GF-D8 (cell line): Measurements from ENCODE around the gene LYVE1.
"Not testable (repeated sequence)": the region's sequence is repeated elsewhere in the genome, so short reads cannot be mapped to it uniquely, and the experiment has no call there.

Source experiments
- DNase-seq: peaks from one replicate; lab custom pipeline; 2025; lab: John Stamatoyannopoulos, UW

The LYVE1 gene, protein sequence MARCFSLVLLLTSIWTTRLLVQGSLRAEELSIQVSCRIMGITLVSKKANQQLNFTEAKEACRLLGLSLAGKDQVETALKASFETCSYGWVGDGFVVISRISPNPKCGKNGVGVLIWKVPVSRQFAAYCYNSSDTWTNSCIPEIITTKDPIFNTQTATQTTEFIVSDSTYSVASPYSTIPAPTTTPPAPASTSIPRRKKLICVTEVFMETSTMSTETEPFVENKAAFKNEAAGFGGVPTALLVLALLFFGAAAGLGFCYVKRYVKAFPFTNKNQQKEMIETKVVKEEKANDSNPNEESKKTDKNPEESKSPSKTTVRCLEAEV

GRCh38 chr11:10568486-10568941 lies at the start of gene LYVE1:
LYVE1 (minus strand) TSS chr11:10568665; CDS start chr11:10568532, 133 bp downstream.
- no peak for DNase-seq

- DNase-seq: no peak
Observed at GRCh38 chr11:10617551-10617950, 49.1 kb upstream of the LYVE1 start.

DNA sequence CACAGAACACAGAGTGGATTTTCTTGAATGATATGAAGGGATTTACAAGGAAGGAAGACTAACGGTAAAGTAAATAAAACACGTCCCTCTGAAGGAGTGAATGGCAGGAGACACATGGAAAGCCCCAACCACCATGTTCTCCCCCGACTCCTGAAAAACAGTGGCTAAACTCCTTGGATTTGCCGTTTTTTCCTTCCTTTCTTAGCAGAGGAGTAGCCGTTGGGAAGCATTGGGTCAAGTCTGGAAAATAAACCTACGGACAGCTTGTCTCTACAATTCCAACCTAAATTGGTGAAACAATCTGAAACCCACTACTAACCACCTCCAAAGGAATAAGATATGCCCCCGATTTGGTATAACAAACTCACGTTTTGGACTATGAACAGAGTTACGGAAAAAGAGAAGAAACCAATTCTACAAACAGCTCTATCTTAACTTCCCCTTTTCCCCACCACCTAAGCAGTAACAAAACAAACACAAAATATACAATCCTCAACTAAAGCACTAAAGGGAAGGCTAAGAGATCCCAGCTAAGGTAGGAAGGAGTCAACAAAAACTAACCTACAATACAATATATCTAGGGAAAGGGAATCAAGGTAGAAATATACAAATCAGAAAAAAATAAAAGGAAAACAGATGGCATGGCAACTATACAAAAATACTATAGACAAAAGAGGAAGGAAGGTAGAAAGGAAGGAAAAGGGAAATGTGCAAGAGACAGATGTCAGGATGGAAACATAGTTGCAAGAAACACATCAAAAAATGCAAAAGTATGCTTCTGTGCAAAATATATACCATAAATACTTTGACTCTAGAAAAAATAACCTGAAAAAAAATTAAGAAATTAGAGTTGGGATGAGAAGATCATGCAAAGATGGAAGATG lies 43.8 kb upstream of the LYVE1 start:
- DNase-seq: peak; percentile 52

DNA sequence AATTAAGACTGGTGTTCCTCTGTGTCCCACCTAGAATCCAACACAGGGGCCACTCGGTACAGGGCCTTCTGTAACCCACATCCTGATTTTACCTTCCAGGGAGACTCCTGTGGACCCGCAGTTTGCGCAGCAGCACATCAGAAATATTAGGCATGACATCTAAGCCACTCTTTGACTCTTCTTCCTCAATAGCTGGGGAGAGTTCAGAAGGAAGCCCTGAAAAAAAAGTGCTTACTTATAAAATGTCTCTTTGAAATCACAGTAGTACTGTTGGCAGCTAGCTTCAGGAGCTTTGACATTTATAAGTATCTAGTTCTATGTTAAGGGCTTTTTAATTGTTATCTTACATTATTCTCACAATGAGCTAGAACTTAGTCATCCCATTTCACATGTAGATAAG lies 41.2 kb upstream of the LYVE1 start:
- no peak for DNase-seq

GRCh38 chr11:10608584-10608983 lies 40.1 kb upstream of the LYVE1 start:
- DNase-seq: no peak

GRCh38 chr11:10607462-10608132 lies 39.1 kb upstream of the LYVE1 start:
- DNase-seq: no peak

GRCh38 chr11:10606536-10607208 lies 38.2 kb upstream of the LYVE1 start:
- peak; percentile 49 for DNase-seq

- peak; percentile 3 for DNase-seq
Observed at GRCh38 chr11:10605941-10606381, 37.5 kb upstream of the LYVE1 start.

DNA sequence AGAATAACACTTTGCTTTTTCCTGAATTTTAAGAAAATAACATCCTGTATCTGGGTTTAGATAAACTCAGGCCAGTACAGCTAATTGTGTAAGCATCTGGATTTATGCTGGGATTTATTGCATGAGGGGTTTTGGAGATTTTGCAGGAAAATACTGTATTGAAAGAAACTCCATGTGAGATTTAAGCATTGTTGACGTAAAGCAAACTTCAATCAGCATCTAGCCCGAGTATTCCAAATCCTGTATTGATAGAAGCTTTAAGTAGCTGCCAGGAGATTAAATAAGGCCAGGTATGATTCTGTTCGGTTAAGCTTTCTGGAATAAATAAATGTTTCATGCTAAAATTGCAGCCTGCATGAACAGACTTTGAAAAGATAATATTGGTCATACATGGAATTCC lies 36.3 kb upstream of the LYVE1 start:
- no peak for DNase-seq

- peak; percentile 2 for DNase-seq
Observed at GRCh38 chr11:10604340-10604748, 35.9 kb upstream of the LYVE1 start.

DNA sequence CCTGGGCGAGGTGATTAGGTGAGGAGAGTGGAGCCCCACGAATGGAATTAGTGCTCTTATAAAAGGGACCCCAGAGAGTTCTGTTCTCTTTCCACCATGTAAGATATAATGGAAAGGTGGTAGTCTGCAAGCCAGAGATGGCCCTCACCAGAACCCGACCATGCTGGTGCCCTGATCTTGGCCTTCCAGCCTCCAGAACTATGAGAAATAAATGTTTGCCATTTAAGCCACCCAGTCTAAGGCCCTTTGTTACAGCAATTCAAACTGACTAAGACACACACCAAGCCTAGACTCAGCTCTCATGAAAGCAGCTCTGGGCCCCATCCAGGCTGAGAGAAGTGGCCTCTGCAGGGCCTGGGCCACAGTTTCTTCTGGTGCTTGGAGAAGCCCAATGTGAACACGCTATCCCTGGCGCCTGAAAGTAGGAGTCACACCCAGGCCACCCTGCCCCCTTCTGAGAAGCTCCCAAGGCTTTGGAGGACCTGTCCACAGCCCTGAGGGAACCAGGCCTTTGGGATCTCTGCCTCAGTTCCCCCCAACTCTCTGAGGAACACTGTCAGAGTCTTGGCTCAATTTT lies 35.3 kb upstream of the LYVE1 start:
- no peak for DNase-seq

GRCh38 chr11:10602945-10603344 lies 34.5 kb upstream of the LYVE1 start:
- no peak for DNase-seq

DNA sequence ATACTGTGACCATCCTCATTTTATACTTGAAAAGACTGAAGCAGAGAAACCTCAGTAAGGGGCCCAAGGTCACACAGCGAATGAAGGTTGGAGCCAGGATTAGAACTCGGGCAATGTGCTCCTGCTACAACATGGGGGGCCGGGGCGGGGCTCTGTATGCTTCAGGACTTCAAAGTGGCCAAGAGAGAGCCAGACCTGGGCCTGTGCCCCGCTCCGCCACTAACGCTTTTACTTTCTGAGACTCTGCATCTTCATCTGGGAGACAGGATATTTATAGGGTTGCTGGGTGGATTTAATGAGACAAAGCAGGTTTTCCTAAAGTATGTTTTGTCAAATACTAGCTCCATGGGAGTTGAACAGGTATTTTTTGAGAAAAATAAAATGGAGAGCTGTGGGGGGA lies 33.9 kb upstream of the LYVE1 start:
- no peak for DNase-seq

DNA sequence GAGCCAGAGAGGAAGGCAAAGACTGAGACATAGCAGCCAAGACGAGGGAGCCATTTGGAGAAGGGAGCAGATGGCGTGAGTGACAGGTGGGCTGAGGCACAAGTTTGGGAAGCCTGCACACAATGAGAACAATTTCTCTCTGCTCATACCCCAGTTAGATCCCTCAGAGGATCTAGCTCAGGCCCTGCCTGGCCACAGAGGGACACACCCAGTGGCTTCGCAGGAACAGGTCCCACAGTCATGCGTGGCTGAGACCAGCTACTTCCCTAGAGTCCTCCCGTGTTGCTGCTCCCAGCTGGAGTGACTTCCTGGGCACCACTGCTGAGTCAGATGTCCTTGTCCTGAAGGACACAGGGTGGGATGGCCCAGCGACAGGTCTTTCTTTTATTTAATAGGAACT lies 33.4 kb upstream of the LYVE1 start:
- DNase-seq: no peak

GRCh38 chr11:10600570-10601248 lies 32.2 kb upstream of the LYVE1 start:
- no peak for DNase-seq

DNA sequence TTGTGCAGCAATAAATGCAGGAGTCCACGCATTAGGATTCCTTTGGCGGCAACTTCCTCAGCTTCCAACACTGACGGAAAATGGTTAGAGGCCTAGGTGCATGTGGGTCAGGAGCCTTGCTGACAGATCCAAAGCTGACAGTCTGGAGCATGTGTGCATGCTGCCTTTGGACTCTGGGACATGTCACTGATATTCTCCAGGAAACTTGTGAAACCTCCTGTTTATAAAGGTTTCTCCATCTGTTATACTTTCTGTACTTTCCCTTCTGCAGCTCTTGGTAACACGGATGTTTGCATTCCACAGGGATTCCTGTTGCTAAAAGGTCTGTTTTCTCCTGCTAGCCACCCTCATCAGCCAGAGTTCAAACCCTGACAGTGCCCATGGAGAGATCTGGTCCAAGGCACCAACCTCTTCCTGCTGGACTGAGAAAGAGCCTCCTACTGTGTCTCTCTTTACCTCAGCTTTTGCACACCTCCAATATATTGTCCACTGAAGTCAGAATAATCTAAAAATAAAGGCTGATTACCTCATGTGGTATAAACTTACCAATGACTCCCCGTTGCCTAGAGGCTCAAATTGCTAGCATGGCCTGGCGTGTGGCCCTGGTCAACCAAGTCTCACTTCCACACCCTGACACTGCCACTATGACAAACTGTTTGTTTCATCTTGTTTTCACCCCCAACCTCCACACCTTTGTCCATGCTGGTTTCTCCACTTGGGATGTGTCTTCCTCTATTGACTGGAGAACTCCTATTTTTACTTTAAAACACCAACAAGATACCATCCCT lies 31.1 kb upstream of the LYVE1 start:
- no peak for DNase-seq

- DNase-seq: no peak
Observed at GRCh38 chr11:10598816-10599215, 30.4 kb upstream of the LYVE1 start.

- no peak for DNase-seq
Observed at GRCh38 chr11:10597877-10598351, 29.4 kb upstream of the LYVE1 start.

DNA sequence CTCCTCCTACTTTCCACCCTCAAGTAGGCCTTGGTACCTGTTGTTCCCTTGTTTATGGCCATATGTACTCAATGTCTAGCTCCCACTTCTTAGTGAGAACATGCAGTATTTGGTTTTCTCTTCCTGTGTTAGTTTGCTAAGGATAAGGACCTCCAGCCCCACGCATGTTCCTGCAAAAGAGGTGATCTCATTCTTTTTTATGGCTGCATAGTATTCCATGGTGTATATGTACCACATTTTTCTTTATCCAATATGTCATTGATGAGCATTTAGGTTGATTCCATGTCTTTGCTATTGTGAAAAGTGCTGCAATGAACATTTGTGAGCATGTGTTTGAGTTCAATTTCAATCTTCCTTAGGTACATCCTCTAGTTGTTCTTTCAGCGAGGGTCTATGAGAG lies 27.4 kb upstream of the LYVE1 start:
- DNase-seq: not testable (repeated sequence)

DNA sequence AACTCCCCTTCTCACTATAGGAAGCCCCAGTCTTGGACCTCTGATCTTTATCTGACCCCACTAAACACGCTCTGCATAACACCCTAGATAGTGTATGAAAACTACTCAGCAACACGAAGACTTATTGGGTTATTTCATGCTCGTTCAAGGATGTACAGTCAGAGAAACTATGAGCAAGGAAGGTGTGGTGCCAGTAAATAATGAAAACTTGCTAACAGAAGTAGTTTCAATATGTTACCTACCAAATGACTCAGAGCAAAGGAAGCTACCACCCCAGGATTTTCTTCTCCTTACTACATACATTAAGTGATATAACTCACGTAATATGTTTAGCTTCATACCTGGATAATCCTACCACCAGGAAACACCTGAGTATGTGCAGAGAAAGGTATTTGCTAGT lies 25.9 kb upstream of the LYVE1 start:
- no peak for DNase-seq
